Esophagus squamous epithelium (tissue), 4 donors: ENCODE data around the gene SURF1.

ENCODE experiments used
- POLR2A ChIP-seq, 4 donors: fragments of 450-650 bp; IDR thresholded peaks; one replicate each; pipeline ENCODE4 v1.6.1; 2017; ENCODE audit warnings: antibody characterized with exemption in 4 of 4, mild to moderate bottlenecking in 4 of 4, moderate library complexity in 3 of 4
- TF ChIP-seq, protein P1 (sequence below), 6 experiments: fragments of 450-650 bp in 4 of 6; fragments of 200-600 bp in 2 of 6; sonication (generic) in 2 of 6; IDR thresholded peaks; one replicate each; pipeline ENCODE4 v1.5.1; 2016 to 2019; ENCODE audit warnings: antibody characterized with exemption in 6 of 6, mild to moderate bottlenecking in 4 of 6, moderate library complexity in 4 of 6

DNA sequence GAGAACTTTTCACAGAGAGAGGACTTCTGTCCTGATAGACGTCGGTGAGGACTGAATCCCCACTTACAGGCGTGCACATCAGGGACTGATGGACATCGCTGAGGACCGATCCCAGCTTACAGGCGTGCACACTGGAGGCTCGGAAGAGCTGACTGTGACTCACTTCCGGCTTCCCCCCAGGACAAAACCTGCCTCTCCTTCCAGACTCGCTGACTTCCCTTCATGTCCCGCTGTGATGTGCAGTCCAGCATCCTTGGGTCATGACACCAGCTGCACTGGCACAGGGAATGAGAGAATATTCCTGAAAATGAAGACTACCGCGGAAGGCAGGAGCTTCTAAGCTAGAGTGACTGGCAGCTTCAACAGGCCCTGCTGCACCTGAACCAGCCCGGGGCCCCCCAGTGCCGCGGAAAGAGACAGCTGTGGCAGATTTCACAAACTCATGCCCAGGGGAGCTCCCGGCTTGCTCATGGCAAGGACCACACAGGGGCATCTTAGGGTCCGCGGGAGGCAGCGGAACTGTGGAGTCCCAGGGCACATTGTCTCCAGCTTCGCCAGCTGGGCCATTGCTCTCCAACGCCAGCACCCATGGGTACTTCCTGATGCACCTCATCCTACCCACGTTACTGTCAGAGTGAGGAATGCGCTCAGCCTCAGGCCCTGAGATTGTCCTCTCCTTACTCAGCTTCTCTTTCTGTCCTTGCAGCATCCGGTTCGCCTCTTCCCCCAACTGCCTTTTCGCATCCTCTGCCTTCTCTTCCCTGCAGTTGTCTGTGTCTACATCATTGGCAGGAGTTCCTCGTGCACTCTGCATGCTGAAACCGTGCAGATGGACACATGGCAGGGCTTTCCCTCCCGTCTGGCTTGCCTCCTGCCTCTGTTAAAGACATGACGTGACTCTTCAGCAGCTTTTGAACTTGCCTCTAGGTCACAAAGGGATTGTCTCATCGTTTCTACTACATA is 49.8 kb downstream of the SURF1 start:
- TF ChIP-seq, protein P1, sequence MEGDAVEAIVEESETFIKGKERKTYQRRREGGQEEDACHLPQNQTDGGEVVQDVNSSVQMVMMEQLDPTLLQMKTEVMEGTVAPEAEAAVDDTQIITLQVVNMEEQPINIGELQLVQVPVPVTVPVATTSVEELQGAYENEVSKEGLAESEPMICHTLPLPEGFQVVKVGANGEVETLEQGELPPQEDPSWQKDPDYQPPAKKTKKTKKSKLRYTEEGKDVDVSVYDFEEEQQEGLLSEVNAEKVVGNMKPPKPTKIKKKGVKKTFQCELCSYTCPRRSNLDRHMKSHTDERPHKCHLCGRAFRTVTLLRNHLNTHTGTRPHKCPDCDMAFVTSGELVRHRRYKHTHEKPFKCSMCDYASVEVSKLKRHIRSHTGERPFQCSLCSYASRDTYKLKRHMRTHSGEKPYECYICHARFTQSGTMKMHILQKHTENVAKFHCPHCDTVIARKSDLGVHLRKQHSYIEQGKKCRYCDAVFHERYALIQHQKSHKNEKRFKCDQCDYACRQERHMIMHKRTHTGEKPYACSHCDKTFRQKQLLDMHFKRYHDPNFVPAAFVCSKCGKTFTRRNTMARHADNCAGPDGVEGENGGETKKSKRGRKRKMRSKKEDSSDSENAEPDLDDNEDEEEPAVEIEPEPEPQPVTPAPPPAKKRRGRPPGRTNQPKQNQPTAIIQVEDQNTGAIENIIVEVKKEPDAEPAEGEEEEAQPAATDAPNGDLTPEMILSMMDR (IDR thresholded peaks at IDR 0.05) = no peak
- no peak for TF ChIP-seq POLR2A (IDR thresholded peaks at IDR 0.05)
